ENCODE results near the gene UPK3A. TPM values are rescaled to one million over a fixed set of nuclear protein-coding genes. Genes with fewer than 3 reads are reported as not detected.

UPK3A gene
- total RNA-seq, 1 donor, result not detected

GRCh38 chr22:45296628-45297297 lies 12.0 kb downstream of the UPK3A start:
- H3K4me2 ChIP-seq (ENCODE audit: insufficient read depth, low read length), result no peak overlapping the region
- H4K20me1 ChIP-seq (ENCODE audit: insufficient read depth, low read length), result no peaks in the 10 kb centered on the region
- no peaks in the 10 kb centered on the region for H3K27me3 ChIP-seq (ENCODE audit: insufficient read depth, low read length)
- H3K36me3 ChIP-seq (ENCODE audit: insufficient read depth, low read length), result no peaks in the 10 kb centered on the region
- no peaks in the 10 kb centered on the region for H3K9me3 ChIP-seq (ENCODE audit: low read depth, low read length)
- no peak overlapping the region for H2AFZ ChIP-seq (ENCODE audit: low read length)
- no peak overlapping the region for H3K27ac ChIP-seq (ENCODE audit: low read depth, low read length)
- peak; percentile 44 for DNase-seq (ENCODE audit: insufficient read length, low spot score, missing footprints)
- peaks cover under 1% of the 10 kb centered on the region for H3K4me1 ChIP-seq (ENCODE audit: insufficient read depth, low read length)
- TF ChIP-seq CTCF (IDR thresholded peaks at IDR 0.05; ENCODE audit: extremely low read depth, low read depth, low read length), result no peak
- no peak overlapping the region for H3K4me3 ChIP-seq (ENCODE audit: insufficient read depth, low read length)
- H3K79me2 ChIP-seq (ENCODE audit: insufficient read depth, low read length), result no peaks in the 10 kb centered on the region

- Histone ChIP-seq H3K27me3 (ENCODE audit: insufficient read depth, low read length) (no peaks in the 10 kb centered on the region), H3K4me2 (ENCODE audit: insufficient read depth, low read length) (no peak overlapping the region), H4K20me1 (ENCODE audit: insufficient read depth, low read length) (no peaks in the 10 kb centered on the region), H3K4me1 (ENCODE audit: insufficient read depth, low read length) (peaks cover 11% of the 10 kb centered on the region), H3K79me2 (ENCODE audit: insufficient read depth, low read length) (no peaks in the 10 kb centered on the region), H3K36me3 (ENCODE audit: insufficient read depth, low read length) (no peaks in the 10 kb centered on the region), H3K4me3 (ENCODE audit: insufficient read depth, low read length) (no peak overlapping the region), H2AFZ (ENCODE audit: low read length) (no peak overlapping the region), H3K27ac (ENCODE audit: low read depth, low read length) (no peak overlapping the region), H3K9me3 (ENCODE audit: low read depth, low read length) (no peaks in the 10 kb centered on the region)
- no peak for DNase-seq (ENCODE audit: insufficient read length, low spot score, missing footprints)
- TF ChIP-seq CTCF (IDR thresholded peaks at IDR 0.05; ENCODE audit: extremely low read depth, low read depth, low read length), result no peak
Measured at GRCh38 chr22:45298934-45299505, 14.3 kb downstream of the UPK3A start.

- DNase-seq (ENCODE audit: insufficient read length, low spot score, missing footprints), result no peak
- TF ChIP-seq CTCF (IDR thresholded peaks at IDR 0.05; ENCODE audit: extremely low read depth, low read depth, low read length), result no peak
- Histone ChIP-seq H3K27ac (ENCODE audit: low read depth, low read length) (no peak overlapping the region), H3K4me2 (ENCODE audit: insufficient read depth, low read length) (peak overlapping the region; percentile 64), H3K36me3 (ENCODE audit: insufficient read depth, low read length) (no peaks in the 10 kb centered on the region), H3K27me3 (ENCODE audit: insufficient read depth, low read length) (no peaks in the 10 kb centered on the region), H3K9me3 (ENCODE audit: low read depth, low read length) (no peaks in the 10 kb centered on the region), H3K4me1 (ENCODE audit: insufficient read depth, low read length) (peaks cover 11% of the 10 kb centered on the region), H3K79me2 (ENCODE audit: insufficient read depth, low read length) (no peaks in the 10 kb centered on the region), H3K4me3 (ENCODE audit: insufficient read depth, low read length) (peak overlapping the region; percentile 12), H2AFZ (ENCODE audit: low read length) (peak overlapping the region; percentile 56), H4K20me1 (ENCODE audit: insufficient read depth, low read length) (no peaks in the 10 kb centered on the region)
Measured at GRCh38 chr22:45302751-45303150, 18.0 kb downstream of the UPK3A start.

GRCh38 chr22:45303181-45303580 lies 18.4 kb downstream of the UPK3A start:
- Histone ChIP-seq H2AFZ (ENCODE audit: low read length) (peak overlapping the region; percentile 56), H3K79me2 (ENCODE audit: insufficient read depth, low read length) (no peaks in the 10 kb centered on the region), H3K27ac (ENCODE audit: low read depth, low read length) (no peak overlapping the region), H4K20me1 (ENCODE audit: insufficient read depth, low read length) (no peaks in the 10 kb centered on the region), H3K4me2 (ENCODE audit: insufficient read depth, low read length) (peak overlapping the region; percentile 64), H3K4me1 (ENCODE audit: insufficient read depth, low read length) (peaks cover 11% of the 10 kb centered on the region), H3K4me3 (ENCODE audit: insufficient read depth, low read length) (peak overlapping the region; percentile 12), H3K36me3 (ENCODE audit: insufficient read depth, low read length) (no peaks in the 10 kb centered on the region), H3K9me3 (ENCODE audit: low read depth, low read length) (no peaks in the 10 kb centered on the region), H3K27me3 (ENCODE audit: insufficient read depth, low read length) (no peaks in the 10 kb centered on the region)
- TF ChIP-seq CTCF (IDR thresholded peaks at IDR 0.05; ENCODE audit: extremely low read depth, low read depth, low read length), result no peak
- DNase-seq (ENCODE audit: insufficient read length, low spot score, missing footprints), result no peak

All from osteoblast (primary cell).